Suprapubic skin (tissue), 4 donors: ENCODE data around the gene RARS2. TPM values are rescaled to one million over a fixed set of nuclear protein-coding genes. Genes with fewer than 3 reads are reported as not detected.

Experiments
- DNase-seq, 2 donors: peaks; one replicate each; pipeline ENCODE4 v3.0.0-alpha.2; 2019; ENCODE audit warnings: low spot score in 2 of 2
- H3K27ac ChIP-seq: fragments of 200-600 bp; sonication (generic); one replicate; pipeline ENCODE4 v1.5.1; 2019
- H3K27me3 ChIP-seq: fragments of 200-600 bp; sonication (generic); one replicate; pipeline ENCODE4 v1.5.1; 2019
- H3K36me3 ChIP-seq: fragments of 200-600 bp; sonication (generic); one replicate; pipeline ENCODE4 v1.5.1; 2019
- H3K4me1 ChIP-seq: fragments of 200-600 bp; sonication (generic); one replicate; pipeline ENCODE4 v1.5.1; 2019
- H3K4me3 ChIP-seq: fragments of 200-600 bp; sonication (generic); one replicate; pipeline ENCODE4 v1.5.1; 2019; ENCODE audit warnings: mild to moderate bottlenecking
- H3K9me3 ChIP-seq: fragments of 200-600 bp; sonication (generic); one replicate; pipeline ENCODE4 v1.5.1; 2019
- EP300 ChIP-seq: sonication (generic); formaldehyde crosslinking; IDR thresholded peaks from one replicate; pipeline ENCODE4 v1.6.1; 2017; ENCODE audit warnings: antibody characterized with exemption
- POLR2A ChIP-seq, 2 donors: fragments of 450-650 bp; IDR thresholded peaks; one replicate each; pipeline ENCODE4 v1.6.1; 2017; ENCODE audit warnings: antibody characterized with exemption in 2 of 2, mild to moderate bottlenecking in 2 of 2, moderate library complexity in 2 of 2
- POLR2AphosphoS5 ChIP-seq, 3 donors: sonication (generic); formaldehyde crosslinking; IDR thresholded peaks; one replicate each; pipeline ENCODE4 v1.6.1; 2017; ENCODE audit warnings: antibody characterized with exemption in 3 of 3
- WGBS: methylation state at CpG from one replicate; pipeline ENCODE4 v1.1.5; 2018; 5-methylcytosine and 5-hydroxymethylcytosine counted together
- total RNA-seq, 4 donors: library from RNA; depleted of rRNA; stranded (reverse); fragments of >200 nt; gene quantifications; one replicate each; pipeline ENCODE4 v1.1.0, GENCODE V29; 2016
- TF ChIP-seq, protein P1 (sequence below), 2 donors: fragments of 200-600 bp in 1 of 2; fragments of 450-650 bp in 1 of 2; sonication (generic) in 1 of 2; IDR thresholded peaks; one replicate each; pipeline ENCODE4 v1.5.1; 2016 to 2019; ENCODE audit warnings: antibody characterized with exemption in 2 of 2, mild to moderate bottlenecking in 1 of 2, moderate library complexity in 1 of 2

RARS2 gene
- total RNA-seq, 4 donors from 2014 or later, result 16.4 to 29.6 (median 19.7) TPM

DNA sequence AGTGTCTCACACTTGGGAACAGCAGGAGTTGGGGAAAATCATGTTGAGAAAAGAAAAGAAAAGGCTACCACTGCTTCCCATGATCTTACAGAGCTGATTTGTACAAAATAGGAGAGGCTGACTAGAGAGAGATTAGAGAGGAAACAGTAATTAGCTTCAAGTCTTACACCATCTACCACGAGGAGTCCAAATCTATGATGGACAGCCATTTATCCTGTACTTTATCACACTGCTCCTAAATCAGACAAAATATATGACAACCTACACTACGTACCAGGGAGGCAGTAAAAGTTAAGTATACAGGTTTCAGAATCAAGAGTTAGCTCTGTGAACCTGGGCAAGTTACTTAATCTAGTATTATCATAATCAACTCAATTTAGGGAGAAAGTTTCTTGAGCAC, 38.0 kb downstream of the RARS2 start:
- Histone ChIP-seq H3K27ac (no peak overlapping the region), H3K4me3 (no peak overlapping the region), H3K9me3 (no peaks in the 10 kb centered on the region), H3K36me3 (peaks cover 35% of the 10 kb centered on the region), H3K27me3 (no peaks in the 10 kb centered on the region), H3K4me1 (no peaks in the 10 kb centered on the region)
- no peak for DNase-seq
- TF ChIP-seq EP300, result no peak
- TF ChIP-seq, protein P1, sequence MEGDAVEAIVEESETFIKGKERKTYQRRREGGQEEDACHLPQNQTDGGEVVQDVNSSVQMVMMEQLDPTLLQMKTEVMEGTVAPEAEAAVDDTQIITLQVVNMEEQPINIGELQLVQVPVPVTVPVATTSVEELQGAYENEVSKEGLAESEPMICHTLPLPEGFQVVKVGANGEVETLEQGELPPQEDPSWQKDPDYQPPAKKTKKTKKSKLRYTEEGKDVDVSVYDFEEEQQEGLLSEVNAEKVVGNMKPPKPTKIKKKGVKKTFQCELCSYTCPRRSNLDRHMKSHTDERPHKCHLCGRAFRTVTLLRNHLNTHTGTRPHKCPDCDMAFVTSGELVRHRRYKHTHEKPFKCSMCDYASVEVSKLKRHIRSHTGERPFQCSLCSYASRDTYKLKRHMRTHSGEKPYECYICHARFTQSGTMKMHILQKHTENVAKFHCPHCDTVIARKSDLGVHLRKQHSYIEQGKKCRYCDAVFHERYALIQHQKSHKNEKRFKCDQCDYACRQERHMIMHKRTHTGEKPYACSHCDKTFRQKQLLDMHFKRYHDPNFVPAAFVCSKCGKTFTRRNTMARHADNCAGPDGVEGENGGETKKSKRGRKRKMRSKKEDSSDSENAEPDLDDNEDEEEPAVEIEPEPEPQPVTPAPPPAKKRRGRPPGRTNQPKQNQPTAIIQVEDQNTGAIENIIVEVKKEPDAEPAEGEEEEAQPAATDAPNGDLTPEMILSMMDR (IDR thresholded peaks at IDR 0.05), result no peak
- no peak for TF ChIP-seq POLR2A (IDR thresholded peaks at IDR 0.05)
- TF ChIP-seq POLR2AphosphoS5 (IDR thresholded peaks at IDR 0.05), result no peak
- WGBS, result 81% methylated on average over 2 of the region's 2 CpGs

DNA sequence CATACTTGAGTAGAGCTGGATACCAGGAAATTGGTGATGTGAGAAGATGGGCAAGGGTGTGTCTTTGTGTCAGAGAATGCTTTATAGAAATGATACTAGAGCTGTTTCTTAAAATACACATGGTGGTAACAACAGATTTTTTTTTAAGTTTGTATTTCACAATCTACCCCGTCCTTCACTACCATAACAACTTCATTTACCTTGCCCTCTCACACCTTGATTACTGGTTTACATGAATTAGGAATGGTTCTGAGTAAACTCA, 45.4 kb downstream of the RARS2 start:
- 83% methylated on average over 1 of the region's 1 CpG for WGBS
- Histone ChIP-seq H3K36me3 (peaks cover 64% of the 10 kb centered on the region), H3K4me1 (no peaks in the 10 kb centered on the region), H3K9me3 (no peaks in the 10 kb centered on the region), H3K27ac (no peak overlapping the region), H3K4me3 (no peak overlapping the region), H3K27me3 (no peaks in the 10 kb centered on the region)
- DNase-seq, result no peak
- no peak for TF ChIP-seq EP300

DNA sequence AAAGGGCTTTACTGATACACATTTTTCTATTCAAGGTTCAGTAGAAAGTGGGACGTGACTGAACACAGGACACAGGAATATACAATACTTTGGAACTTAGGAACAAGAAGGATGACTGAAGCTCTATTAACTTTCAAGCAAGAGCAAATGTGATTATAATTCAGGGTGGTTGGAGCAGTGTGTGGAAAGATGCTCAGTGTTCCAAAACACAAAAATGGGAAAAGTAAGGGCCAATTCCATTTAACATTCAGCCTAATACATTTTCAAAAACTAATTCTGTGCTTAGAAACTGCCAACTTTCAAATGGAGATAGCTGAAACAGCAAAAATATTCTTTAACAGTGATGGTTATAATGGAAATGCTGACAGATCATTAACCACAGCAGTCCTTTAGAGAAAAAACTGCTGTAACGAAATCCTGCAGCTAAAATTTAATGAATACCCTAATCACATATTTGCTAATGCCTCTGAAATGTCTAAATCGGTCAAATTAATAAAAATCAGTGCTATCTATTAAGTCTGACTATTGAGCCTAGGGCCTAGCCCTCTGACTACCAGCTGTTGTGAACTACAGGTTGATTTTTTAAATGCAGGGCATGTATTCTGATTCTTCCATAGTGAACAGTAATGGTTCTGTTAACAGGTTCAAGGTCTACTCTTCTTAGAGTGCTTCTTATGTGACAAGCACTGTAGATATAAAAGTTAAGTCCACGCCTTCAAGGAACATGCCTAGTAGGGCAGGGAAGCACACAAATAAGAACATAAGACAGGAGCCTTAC, 45.9 kb downstream of the RARS2 start:
- WGBS, result 85% methylated on average over 4 of the region's 4 CpGs
- no peak overlapping the region for H3K27ac ChIP-seq
- H3K4me3 ChIP-seq, result no peak overlapping the region
- no peaks in the 10 kb centered on the region for H3K27me3 ChIP-seq
- no peaks in the 10 kb centered on the region for H3K4me1 ChIP-seq
- H3K9me3 ChIP-seq, result no peaks in the 10 kb centered on the region
- no peak for TF ChIP-seq POLR2A (IDR thresholded peaks at IDR 0.05)
- TF ChIP-seq EP300, result no peak
- TF ChIP-seq, protein P1 (IDR thresholded peaks at IDR 0.05), result no peak
- no peak for TF ChIP-seq POLR2AphosphoS5 (IDR thresholded peaks at IDR 0.05)
- H3K36me3 ChIP-seq, result peaks cover 65% of the 10 kb centered on the region
- DNase-seq, result no peak

DNA sequence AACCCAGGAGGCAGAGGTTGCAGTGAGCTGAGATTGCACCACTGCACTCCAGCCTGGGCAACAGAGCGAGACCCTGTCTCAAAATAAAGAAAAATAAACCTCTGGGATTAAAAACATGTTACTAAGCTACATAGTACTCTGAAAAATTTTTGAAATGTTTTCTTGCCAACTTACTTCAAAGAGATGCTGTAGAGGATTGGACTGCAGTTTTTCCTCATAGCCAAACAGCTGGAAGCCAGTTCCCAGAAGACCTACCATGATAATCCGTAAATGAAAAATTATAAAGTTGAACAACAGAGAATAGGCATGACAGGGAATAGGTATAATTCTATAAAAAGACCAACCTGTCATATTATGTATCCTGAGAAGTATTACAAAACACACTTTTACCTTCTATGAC, 48.0 kb downstream of the RARS2 start:
- Histone ChIP-seq H3K9me3 (no peaks in the 10 kb centered on the region), H3K36me3 (peaks cover 57% of the 10 kb centered on the region), H3K4me3 (no peak overlapping the region), H3K4me1 (no peaks in the 10 kb centered on the region), H3K27me3 (no peaks in the 10 kb centered on the region), H3K27ac (no peak overlapping the region)
- TF ChIP-seq POLR2AphosphoS5 (IDR thresholded peaks at IDR 0.05) (no peak), EP300 (no peak)
- TF ChIP-seq, protein P1 (IDR thresholded peaks at IDR 0.05), result no peak
- DNase-seq, result no peak
- WGBS, result 80% methylated on average over 2 of the region's 2 CpGs

DNA sequence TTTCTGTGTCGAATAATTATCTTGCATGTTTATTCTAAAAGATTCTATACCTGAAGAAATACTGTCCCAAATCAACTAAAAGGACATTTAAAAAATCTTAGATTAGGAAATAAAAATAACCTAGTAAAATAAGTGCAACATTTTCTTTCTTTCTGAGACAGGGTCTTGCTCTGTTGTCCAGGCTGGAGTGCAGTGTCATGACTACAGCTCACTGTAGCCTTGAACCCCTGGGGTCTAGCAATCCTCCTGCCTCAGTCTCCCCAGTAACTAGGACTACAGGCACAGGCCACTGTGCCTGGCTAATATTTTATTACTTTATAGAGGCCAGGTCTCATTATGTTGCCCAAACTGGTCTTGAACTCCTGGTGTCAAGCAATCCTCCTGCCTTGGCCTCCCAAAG, 48.7 kb downstream of the RARS2 start:
- DNase-seq, result no peak
- Histone ChIP-seq H3K4me3 (no peak overlapping the region), H3K27me3 (no peaks in the 10 kb centered on the region), H3K9me3 (no peaks in the 10 kb centered on the region), H3K36me3 (peaks cover 57% of the 10 kb centered on the region), H3K4me1 (no peaks in the 10 kb centered on the region), H3K27ac (no peak overlapping the region)
- TF ChIP-seq POLR2A (IDR thresholded peaks at IDR 0.05) (no peak), POLR2AphosphoS5 (IDR thresholded peaks at IDR 0.05) (no peak), EP300 (no peak)
- TF ChIP-seq, protein P1 (IDR thresholded peaks at IDR 0.05), result no peak
- WGBS, result 98% methylated on average over 1 of the region's 1 CpG

DNA sequence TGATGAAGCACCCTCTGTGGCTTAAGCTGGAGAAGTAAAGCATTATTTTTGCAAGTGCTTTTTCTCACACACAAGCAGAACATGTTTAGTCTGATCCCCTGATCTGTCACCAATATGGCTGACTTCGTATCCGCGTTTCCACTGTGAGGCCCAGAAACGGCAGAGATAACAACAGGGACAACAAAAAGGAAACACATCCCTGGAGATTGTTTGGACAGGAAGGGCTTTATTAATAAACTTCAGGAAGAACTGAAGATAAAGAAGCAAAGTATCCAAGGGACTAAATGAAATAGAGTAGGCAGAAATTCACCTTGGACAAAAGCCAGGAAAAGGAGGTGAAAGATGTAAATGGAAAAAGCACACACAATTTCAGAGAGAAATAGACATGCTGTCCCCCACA, 49.2 kb downstream of the RARS2 start:
- Histone ChIP-seq H3K27ac (no peak overlapping the region), H3K4me1 (no peaks in the 10 kb centered on the region), H3K4me3 (no peak overlapping the region), H3K27me3 (no peaks in the 10 kb centered on the region), H3K9me3 (no peaks in the 10 kb centered on the region), H3K36me3 (peaks cover 57% of the 10 kb centered on the region)
- DNase-seq, result no peak
- 87% methylated on average over 4 of the region's 4 CpGs for WGBS
- TF ChIP-seq POLR2AphosphoS5 (IDR thresholded peaks at IDR 0.05), result no peak
- TF ChIP-seq EP300, result no peak
- TF ChIP-seq, protein P1 (IDR thresholded peaks at IDR 0.05), result no peak
- TF ChIP-seq POLR2A (IDR thresholded peaks at IDR 0.05), result no peak
